ENCODE data around the gene POLR2H.

DNA sequence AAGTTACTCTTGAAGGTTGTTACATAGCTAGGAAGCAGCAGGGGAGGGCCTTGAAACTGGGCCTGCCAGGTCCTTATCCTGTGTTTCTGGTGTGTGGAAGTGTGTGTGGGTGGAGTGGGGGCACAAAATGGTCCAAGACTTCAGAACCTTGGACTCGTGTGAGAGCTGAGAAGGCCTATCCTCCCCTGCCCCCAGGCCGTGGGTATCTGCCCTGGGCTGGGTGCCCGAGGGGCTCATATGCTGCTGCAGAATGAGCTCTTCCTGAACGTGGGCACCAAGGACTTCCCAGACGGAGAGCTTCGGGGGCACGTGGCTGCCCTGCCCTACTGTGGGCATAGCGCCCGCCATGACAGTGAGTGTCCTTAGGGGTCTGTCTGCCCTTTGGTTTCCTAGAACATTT is 22.8 kb downstream of the POLR2H start:
- TF ChIP-seq, protein P1, sequence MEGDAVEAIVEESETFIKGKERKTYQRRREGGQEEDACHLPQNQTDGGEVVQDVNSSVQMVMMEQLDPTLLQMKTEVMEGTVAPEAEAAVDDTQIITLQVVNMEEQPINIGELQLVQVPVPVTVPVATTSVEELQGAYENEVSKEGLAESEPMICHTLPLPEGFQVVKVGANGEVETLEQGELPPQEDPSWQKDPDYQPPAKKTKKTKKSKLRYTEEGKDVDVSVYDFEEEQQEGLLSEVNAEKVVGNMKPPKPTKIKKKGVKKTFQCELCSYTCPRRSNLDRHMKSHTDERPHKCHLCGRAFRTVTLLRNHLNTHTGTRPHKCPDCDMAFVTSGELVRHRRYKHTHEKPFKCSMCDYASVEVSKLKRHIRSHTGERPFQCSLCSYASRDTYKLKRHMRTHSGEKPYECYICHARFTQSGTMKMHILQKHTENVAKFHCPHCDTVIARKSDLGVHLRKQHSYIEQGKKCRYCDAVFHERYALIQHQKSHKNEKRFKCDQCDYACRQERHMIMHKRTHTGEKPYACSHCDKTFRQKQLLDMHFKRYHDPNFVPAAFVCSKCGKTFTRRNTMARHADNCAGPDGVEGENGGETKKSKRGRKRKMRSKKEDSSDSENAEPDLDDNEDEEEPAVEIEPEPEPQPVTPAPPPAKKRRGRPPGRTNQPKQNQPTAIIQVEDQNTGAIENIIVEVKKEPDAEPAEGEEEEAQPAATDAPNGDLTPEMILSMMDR (conservative IDR thresholded peaks at IDR 0.05 in 1 of 2, IDR thresholded peaks at IDR 0.05 in 1 of 2; ENCODE audit: extremely low read depth in 1 of 2, insufficient read depth in 1 of 2, low read depth in 1 of 2, low read length in 2 of 2): no peak
- TF ChIP-seq EZH2 (IDR thresholded peaks at IDR 0.05; ENCODE audit: borderline replicate concordance, low read length): no peak
